MCF 10A (cell line): Measurements from ENCODE around the gene GPRIN2. TPM values are rescaled to one million over a fixed set of nuclear protein-coding genes. Genes with fewer than 3 reads are reported as not detected.
"Not testable (repeated sequence)": the region's sequence is repeated elsewhere in the genome, so short reads cannot be mapped to it uniquely, and the experiment has no call there.

Source experiments
- BruUV-seq: library from RNA; stranded (reverse); fragments of 400-500 nt; replicated peaks from 2 replicates; lab custom pipeline; 2021; lab: Mats Ljungman, UMichigan
- CTCF ChIA-PET: fragments of 300-600 bp; sonication (Branson Sonifier 250); formaldehyde crosslinking; extraction: SDS; loops from one replicate; lab custom pipeline; 2021; ENCODE audit warnings: antibody characterized with exemption, inconsistent platforms; lab: Yijun Ruan, JAX
- POLR2A ChIA-PET: fragments of 300-600, 350-650 bp; sonication (Branson Sonifier 250); formaldehyde crosslinking; extraction: SDS; loops from one replicate; lab custom pipeline; 2020; ENCODE audit warnings: antibody characterized with exemption, inconsistent platforms; lab: Yijun Ruan, JAX
- DNase-seq: peaks from one replicate; pipeline ENCODE4 v3.0.0-alpha.2; 2018; ENCODE audit not compliant: unreplicated experiment
- H3K27ac Mint-ChIP-seq: one replicate; pipeline ENCODE4 v1.8.0; 2022; ENCODE audit warnings: mild to moderate bottlenecking, low read depth, mixed read lengths; ENCODE audit not compliant: unreplicated experiment
- H3K27me3 Mint-ChIP-seq: one replicate; pipeline ENCODE4 v1.8.0; 2022; ENCODE audit warnings: mixed read lengths; ENCODE audit not compliant: insufficient read depth, unreplicated experiment
- H3K36me3 Mint-ChIP-seq: one replicate; pipeline ENCODE4 v1.8.0; 2022; ENCODE audit warnings: mild to moderate bottlenecking, moderate library complexity, mixed read lengths; ENCODE audit not compliant: insufficient read depth, unreplicated experiment
- H3K4me1 Mint-ChIP-seq: one replicate; pipeline ENCODE4 v1.8.0; 2022; ENCODE audit warnings: mixed read lengths; ENCODE audit not compliant: insufficient read depth, unreplicated experiment
- H3K4me3 Mint-ChIP-seq: one replicate; pipeline ENCODE4 v1.8.0; 2022; ENCODE audit warnings: mild to moderate bottlenecking, moderate library complexity, mixed read lengths; ENCODE audit not compliant: unreplicated experiment
- H3K9me3 Mint-ChIP-seq: one replicate; pipeline ENCODE4 v1.8.0; 2022; ENCODE audit warnings: mixed read lengths; ENCODE audit not compliant: unreplicated experiment
- intact Hi-C: fragments of 100-400 bp; cut with micrococcal nuclease; formaldehyde crosslinking; loops from 2 replicates; pipeline ENCODE4 v1.14.1; 2022
- total RNA-seq: library from RNA; stranded (reverse); gene quantifications from 2 replicates; pipeline ENCODE4 v1.2.3, GENCODE V29; 2022

Gene GPRIN2
- total RNA-seq, 1 experiment from 2014 or later = not detected

DNA sequence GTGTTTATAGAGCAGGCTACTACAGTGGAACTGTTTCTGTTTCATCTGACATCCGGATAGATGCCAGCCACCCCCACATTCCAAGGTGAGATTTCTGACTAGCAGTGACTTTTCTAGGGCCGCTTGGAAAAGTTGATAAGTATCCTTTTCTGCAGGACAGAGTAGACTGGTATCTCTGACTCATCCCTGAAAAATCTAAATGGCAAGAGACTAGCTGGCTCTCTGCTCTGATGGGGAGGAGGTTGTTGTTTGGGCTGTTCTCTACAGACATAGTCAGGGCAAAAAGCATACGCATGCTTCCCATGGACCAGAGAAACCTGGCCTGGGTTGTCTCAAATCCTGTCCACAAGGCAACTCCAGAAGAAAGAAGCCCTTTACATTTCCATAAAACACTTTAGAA, 33.1 kb upstream of the GPRIN2 start:
- H3K4me1 Mint-ChIP-seq, H3K4me3 Mint-ChIP-seq, H3K27me3 Mint-ChIP-seq, intact Hi-C loops, H3K36me3 Mint-ChIP-seq, CTCF ChIA-PET, POLR2A ChIA-PET, DNase-seq, H3K9me3 Mint-ChIP-seq, H3K27ac Mint-ChIP-seq, BruUV-seq: not testable (repeated sequence)

DNA sequence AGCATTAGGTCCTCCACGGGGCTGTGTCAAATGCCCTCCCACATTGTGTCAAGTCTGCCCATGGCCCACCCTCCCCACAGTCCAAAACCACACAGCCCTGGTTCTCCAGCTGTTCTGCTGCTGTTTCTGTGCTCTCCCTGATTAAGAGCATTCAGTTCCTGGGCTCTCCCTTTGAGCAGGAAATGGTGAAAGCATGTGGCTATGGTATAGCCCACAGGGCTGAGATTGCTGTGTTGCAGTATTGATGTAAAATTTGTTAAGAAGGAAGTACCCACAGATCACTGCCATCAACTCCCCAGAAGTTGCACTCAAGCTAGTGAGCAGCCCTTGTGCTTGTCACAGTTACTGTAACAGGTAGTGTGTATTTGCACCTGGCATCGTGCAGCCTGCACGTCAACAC, 31.8 kb upstream of the GPRIN2 start:
- H3K27me3 Mint-ChIP-seq, DNase-seq, H3K4me3 Mint-ChIP-seq, POLR2A ChIA-PET, CTCF ChIA-PET, H3K36me3 Mint-ChIP-seq, BruUV-seq, H3K27ac Mint-ChIP-seq, H3K4me1 Mint-ChIP-seq, H3K9me3 Mint-ChIP-seq, intact Hi-C loops: not testable (repeated sequence)

DNA sequence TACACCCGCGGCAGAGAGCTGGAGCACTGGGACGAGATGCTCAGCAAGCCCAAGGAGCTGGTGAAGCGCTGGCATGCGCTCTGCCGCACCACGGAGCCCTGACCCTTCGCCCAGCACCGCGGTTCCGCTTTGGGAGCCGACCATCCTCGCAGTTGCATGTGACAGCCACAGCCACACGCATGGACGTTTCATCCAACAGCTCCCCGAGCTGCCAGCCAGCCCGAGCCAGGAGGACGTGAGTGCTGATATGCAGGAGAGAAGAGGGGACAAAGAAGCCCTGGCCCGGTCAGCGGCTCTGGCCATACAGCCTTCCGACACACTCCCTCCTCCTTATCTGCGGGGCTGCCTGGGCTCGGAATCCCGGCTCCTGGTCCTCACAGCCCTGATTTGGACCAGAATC, 31.1 kb upstream of the GPRIN2 start:
- H3K4me3 Mint-ChIP-seq, H3K36me3 Mint-ChIP-seq, H3K27ac Mint-ChIP-seq, H3K4me1 Mint-ChIP-seq, H3K27me3 Mint-ChIP-seq, BruUV-seq, POLR2A ChIA-PET, CTCF ChIA-PET, DNase-seq, H3K9me3 Mint-ChIP-seq, intact Hi-C loops: not testable (repeated sequence)

DNA sequence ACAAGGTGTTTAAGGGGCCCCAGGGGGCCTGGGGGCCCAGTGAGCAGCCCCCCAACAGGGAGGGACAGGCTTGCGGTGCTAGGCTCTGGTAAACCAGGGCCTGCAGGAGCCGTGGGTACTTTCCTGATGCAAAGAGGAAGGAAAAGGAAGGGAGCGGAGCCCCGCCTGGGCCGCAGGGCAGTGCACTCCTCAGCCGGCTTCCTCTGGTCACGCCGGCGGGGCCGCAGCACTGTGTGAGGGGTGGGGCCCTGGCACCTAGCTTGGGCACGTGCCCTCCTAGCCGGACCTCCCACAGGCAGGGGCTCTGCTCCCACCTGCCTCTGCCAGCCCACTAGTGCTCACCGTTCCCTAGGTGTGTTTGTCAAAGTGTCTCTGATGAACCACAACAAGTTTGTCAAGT, 28.8 kb upstream of the GPRIN2 start:
- POLR2A ChIA-PET, H3K4me1 Mint-ChIP-seq, H3K9me3 Mint-ChIP-seq, CTCF ChIA-PET, H3K4me3 Mint-ChIP-seq, H3K36me3 Mint-ChIP-seq, intact Hi-C loops, DNase-seq, H3K27me3 Mint-ChIP-seq, BruUV-seq, H3K27ac Mint-ChIP-seq: not testable (repeated sequence)

DNA sequence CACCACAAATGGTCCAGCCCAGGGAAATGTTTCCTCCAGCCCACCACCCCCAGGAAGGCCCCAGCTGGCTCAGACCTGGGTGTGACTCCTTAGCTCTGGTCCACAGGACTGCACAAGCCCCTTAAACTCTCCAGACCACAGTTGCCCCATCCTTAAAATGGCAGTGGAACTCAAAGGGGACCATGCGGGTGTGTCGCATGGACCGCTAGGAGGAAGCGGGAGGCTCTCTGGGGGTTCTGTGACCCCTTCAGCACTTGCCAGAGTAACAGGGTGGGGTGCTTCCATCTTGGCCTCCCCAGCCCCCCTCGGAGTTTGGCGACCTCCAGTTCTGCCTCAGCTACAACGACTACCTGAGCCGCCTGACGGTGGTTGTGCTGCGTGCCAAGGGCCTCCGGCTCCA, 27.7 kb upstream of the GPRIN2 start:
- CTCF ChIA-PET, H3K4me1 Mint-ChIP-seq, intact Hi-C loops, POLR2A ChIA-PET, DNase-seq, H3K27ac Mint-ChIP-seq, H3K27me3 Mint-ChIP-seq, BruUV-seq, H3K4me3 Mint-ChIP-seq, H3K36me3 Mint-ChIP-seq, H3K9me3 Mint-ChIP-seq: not testable (repeated sequence)

DNA sequence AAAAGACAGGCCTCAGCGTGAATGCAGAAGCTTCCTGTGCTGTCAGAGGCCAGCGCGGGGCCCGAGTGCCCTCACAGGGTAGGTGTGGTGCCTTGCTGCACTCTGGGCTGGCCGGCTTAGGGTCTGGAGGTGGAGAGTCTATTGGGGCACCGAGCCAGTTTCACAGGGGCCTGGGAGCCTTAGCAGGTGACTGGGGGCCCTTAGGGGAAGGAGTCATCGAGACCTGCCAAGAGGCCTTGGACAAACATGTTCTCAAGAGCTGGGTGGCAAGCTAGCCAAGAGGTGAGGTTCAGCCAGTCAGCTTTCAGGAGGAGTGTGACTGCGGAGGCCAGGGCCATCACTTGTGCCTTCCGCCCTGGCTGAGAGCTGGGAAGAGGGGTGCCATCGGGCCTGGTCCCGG, 26.1 kb upstream of the GPRIN2 start:
- H3K36me3 Mint-ChIP-seq, intact Hi-C loops, H3K9me3 Mint-ChIP-seq, DNase-seq, H3K4me3 Mint-ChIP-seq, H3K27ac Mint-ChIP-seq, H3K4me1 Mint-ChIP-seq, H3K27me3 Mint-ChIP-seq, BruUV-seq, POLR2A ChIA-PET, CTCF ChIA-PET: not testable (repeated sequence)

DNA sequence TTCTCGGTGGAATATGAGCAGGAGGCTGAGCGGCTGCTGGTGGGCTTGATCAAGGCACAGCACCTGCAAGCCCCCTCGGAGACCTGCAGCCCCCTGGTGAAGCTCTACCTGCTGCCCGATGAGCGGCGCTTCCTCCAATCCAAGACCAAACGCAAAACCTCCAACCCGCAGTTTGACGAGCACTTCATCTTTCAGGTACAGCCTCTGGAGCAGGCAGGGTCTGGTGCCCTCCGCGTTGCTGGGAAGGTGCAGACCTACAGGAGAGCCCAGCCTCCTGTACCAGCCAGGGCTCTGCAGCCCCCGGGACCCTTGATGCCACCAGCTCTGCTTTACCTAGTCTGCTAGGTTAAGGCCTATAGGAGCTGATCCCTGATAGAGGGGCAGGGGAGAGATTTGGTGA, 25.5 kb upstream of the GPRIN2 start:
- H3K4me1 Mint-ChIP-seq, H3K36me3 Mint-ChIP-seq, BruUV-seq, intact Hi-C loops, DNase-seq, H3K27ac Mint-ChIP-seq, CTCF ChIA-PET, H3K4me3 Mint-ChIP-seq, POLR2A ChIA-PET, H3K27me3 Mint-ChIP-seq, H3K9me3 Mint-ChIP-seq: not testable (repeated sequence)

DNA sequence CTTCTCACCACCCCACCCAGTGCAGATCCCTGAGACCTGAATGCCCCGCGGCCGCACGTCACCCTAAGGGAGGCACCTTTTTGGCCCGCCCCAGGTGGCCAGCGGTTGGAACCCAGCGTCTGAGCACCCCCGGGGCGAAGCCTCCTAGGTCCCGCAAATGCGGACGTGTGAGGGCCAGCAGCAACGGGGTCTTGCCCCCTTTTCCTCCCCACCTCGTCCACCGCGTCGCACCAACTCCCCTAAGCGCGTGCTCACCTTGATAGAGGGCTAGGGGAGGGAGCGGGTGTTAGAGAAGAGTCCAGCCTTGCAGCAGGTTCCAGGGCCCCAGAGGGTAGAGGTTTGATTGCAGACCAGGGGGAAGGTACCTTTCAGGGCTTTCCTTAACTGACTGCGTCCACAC, 22.9 kb upstream of the GPRIN2 start:
- H3K36me3 Mint-ChIP-seq, H3K27me3 Mint-ChIP-seq, H3K27ac Mint-ChIP-seq, BruUV-seq, POLR2A ChIA-PET, H3K9me3 Mint-ChIP-seq, intact Hi-C loops, H3K4me1 Mint-ChIP-seq, DNase-seq, H3K4me3 Mint-ChIP-seq, CTCF ChIA-PET: not testable (repeated sequence)

DNA sequence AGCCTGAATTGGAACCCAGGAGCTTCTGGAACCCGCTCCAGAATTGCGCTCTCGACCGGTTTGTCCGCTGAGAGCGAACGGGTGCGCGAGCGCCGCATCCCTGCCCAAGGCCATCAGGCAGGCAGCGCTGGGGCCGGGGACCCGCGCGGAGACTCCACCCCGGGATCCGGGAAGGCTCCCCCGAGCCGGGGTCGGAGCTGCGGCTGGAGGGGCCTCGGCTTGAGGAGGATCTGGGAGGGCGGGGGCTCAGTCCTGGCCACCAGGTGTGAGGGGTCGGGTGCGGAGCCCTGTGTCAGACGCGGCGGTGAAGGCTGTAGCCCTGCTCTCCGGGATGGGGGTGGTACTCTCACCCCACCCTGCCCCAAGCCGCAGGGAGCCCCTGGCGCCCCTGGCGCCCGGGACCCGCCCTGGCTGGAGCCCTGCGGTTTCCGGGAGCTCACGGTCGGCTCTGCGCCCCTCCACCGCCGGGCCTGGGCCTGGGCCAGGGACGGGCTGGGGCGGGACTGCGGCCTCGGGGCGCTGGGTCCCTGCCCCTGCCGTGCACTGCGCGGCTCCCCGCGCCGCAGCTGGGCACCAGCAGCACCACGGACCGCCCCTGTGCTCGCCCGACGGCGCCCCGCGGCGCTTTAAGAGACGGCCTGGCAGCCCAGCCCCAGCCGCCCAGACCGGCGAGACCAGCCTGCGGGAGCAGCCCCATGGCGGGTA, 22.2 kb upstream of the GPRIN2 start, which contains the start of gene SYT15:
Gene SYT15 (plus strand): TSS at position 655 of the 705 bp plus-strand sequence. CDS start 41 bp downstream, at position 696.
- H3K9me3 Mint-ChIP-seq, H3K27me3 Mint-ChIP-seq, H3K4me3 Mint-ChIP-seq, POLR2A ChIA-PET, DNase-seq, BruUV-seq, intact Hi-C loops, H3K4me1 Mint-ChIP-seq, CTCF ChIA-PET, H3K36me3 Mint-ChIP-seq, H3K27ac Mint-ChIP-seq: not testable (repeated sequence)
